ENCODE results near the gene PAX4. TPM values are rescaled to one million over a fixed set of nuclear protein-coding genes. Genes with fewer than 3 reads are reported as not detected.

The PAX4 gene
- total RNA-seq, 4 donors from 2014 or later: not detected

DNA sequence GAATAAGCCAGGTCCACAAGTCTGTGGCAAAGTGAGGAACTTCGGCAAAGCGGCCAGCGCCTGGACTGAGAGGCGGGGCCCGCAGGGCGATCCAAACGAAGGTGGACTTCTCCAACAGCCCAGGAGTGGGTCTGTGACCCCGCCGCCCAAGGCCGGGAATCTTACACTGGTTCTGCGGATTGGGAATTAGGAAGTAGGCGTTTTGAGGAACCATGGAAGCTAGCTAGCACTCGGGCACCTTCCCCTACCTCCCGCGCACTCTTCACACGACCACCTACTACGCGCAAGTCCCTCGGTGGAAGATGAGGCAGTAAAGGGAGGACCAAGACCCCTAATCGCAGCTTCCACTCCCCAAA lies 30.3 kb downstream of the PAX4 start:
- Histone ChIP-seq H3K36me3 (peaks cover 0 to 27% of the 10 kb centered on the region in 2 donors), H3K4me1 (peaks cover 40 to 44% of the 10 kb centered on the region in 2 donors), H3K27ac (peak overlapping the region; percentile 91 to 99 (median 96)), H3K9me3 (no peaks in the 10 kb centered on the region), H3K27me3 (no peaks in the 10 kb centered on the region), H3K4me3 (peak overlapping the region; percentile 81 to 99 (median 94))
- TF ChIP-seq POLR2A (IDR thresholded peaks at IDR 0.05): no peak
- TF ChIP-seq, protein P1, sequence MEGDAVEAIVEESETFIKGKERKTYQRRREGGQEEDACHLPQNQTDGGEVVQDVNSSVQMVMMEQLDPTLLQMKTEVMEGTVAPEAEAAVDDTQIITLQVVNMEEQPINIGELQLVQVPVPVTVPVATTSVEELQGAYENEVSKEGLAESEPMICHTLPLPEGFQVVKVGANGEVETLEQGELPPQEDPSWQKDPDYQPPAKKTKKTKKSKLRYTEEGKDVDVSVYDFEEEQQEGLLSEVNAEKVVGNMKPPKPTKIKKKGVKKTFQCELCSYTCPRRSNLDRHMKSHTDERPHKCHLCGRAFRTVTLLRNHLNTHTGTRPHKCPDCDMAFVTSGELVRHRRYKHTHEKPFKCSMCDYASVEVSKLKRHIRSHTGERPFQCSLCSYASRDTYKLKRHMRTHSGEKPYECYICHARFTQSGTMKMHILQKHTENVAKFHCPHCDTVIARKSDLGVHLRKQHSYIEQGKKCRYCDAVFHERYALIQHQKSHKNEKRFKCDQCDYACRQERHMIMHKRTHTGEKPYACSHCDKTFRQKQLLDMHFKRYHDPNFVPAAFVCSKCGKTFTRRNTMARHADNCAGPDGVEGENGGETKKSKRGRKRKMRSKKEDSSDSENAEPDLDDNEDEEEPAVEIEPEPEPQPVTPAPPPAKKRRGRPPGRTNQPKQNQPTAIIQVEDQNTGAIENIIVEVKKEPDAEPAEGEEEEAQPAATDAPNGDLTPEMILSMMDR (IDR thresholded peaks at IDR 0.05 in 4 of 5, conservative IDR thresholded peaks at IDR 0.05 in 1 of 5): no peak
- intact Hi-C loops (cut with DNase I; ENCODE audit: low total_unique reads) (loop anchor here (1.0 to 10.0 kb wide), 3 partner anchors 64 to 867 kb away; partner anchors contain the start of genes HILPDA and LRRC4), in situ Hi-C loops (cut with MboI; ENCODE audit: low sequenced_read_pairs in 4 of 4) (loop anchor here in 1 of 4 donors (25.0 kb wide), 1 partner anchor 200 kb away; the partner anchor contains the start of gene ZNF800)
- ATAC-seq (no peak), DNase-seq (no peak)

DNA sequence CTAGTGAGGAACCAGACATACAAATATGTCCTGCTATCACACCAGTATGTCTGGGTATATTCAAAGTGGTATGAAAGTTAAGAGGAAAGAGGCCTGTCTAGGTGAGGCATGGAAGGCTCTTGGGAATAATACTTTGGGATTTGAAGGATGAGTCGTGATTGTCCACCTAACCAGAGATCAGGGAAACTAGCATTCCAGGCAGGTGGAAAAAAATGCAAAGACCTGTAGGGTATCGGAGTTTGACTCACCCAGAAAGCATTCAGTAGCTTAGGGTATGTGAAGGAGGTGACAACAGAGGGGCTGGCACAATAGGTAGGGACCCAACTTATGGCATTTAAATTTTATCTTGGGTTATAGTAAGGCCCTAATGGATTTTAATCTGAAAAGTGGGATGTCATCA lies 31.6 kb downstream of the PAX4 start:
- intact Hi-C loops (cut with DNase I; ENCODE audit: low total_unique reads): loop anchor here (5.0 to 10.0 kb wide), 2 partner anchors 446 to 868 kb away; partner anchors contain the start of genes HILPDA and LRRC4
- H3K4me3 ChIP-seq: no peak overlapping the region

DNA sequence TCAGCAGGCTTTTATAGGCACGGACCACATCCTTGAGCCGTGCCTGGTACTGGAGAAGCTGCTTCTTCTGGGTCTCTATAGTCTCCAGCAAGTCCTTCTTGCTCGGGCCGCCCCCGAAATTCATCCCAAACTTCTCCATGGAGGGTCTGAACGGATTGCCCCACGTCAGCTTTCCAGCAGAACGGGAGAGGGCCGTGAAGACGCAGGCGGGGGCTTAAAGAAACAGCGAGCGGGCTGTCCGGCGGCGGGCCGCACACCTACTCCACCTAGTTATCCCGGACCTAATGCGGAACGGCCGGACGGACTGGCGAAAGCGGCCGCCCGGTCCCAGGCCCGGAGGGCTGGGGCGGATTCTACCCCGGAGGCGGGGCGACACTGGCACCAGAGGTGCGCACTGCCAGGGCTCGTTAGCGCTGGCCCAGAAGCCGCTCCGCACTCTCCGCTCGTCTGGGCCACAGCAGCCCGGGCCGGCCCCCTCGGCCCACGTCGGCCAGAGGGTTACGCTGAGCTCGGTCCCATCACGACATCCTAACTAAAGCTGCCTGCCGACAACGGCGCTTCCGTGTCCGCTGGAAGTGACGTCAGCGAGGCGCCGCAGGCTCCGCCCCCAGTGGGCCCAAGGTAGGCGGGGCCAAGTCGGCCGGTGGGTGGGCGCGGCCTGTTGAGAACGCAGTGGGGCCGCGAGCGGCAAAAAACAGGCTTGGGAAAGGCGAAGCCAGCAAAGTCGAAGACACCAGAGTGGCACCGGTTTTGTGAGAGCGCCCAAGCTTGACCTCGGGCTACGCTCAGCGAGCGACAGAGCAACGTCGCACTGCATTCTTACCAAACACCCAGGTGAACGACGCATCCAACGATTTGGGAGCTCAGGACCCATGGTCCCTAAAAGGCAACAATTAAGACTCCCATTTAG lies 32.6 kb downstream of the PAX4 start, which contains the start of gene GCC1:
Gene GCC1, minus strand, starts transcription at position 553 of the 910 bp plus-strand sequence. Its CDS starts 414 bp downstream, at position 139.
- H3K9me3 ChIP-seq: no peaks in the 10 kb centered on the region
- ATAC-seq (peak; percentile 77 to 81), DNase-seq (peak; percentile 79 to 86)
- H3K27ac ChIP-seq: peak within 1 kb of the TSS; percentile 87 to 99 (median 91)
- in situ Hi-C loops (cut with MboI; ENCODE audit: low sequenced_read_pairs in 4 of 4): loop anchor here in 1 of 4 donors (25.0 kb wide), 1 partner anchor 198 kb away; the partner anchor contains the start of gene ZNF800
- peak; percentile 81 to 86 for TF ChIP-seq POLR2A (IDR thresholded peaks at IDR 0.05)
- TF ChIP-seq, protein P1 (IDR thresholded peaks at IDR 0.05 in 4 of 5, conservative IDR thresholded peaks at IDR 0.05 in 1 of 5): no peak
- intact Hi-C loops (cut with DNase I; ENCODE audit: low total_unique reads): loop anchor here (1.0 to 10.0 kb wide), 3 partner anchors 193 to 870 kb away; partner anchors contain the start of genes HILPDA, LRRC4 and ZNF800
- H3K4me3 ChIP-seq: peak within 1 kb of the TSS; percentile 81 to 96 (median 90)
- H3K36me3 ChIP-seq: peaks cover 0 to 25% of the 10 kb centered on the region in 2 donors
- no peaks in the 10 kb centered on the region for H3K27me3 ChIP-seq
- peaks cover 61 to 66% of the 10 kb centered on the region in 2 donors for H3K4me1 ChIP-seq

More for the DNA sequence above, 31.6 kb downstream of the PAX4 start:
- no peaks in the 10 kb centered on the region for H3K9me3 ChIP-seq
- H3K27ac ChIP-seq: peak overlapping the region; percentile 87 to 99 (median 91)
- peaks cover 52 to 57% of the 10 kb centered on the region in 2 donors for H3K4me1 ChIP-seq
- peaks cover 0 to 32% of the 10 kb centered on the region in 2 donors for H3K36me3 ChIP-seq
- DNase-seq (no peak), ATAC-seq (no peak)
- in situ Hi-C loops (cut with MboI; ENCODE audit: low sequenced_read_pairs in 4 of 4): loop anchor here in 1 of 4 donors (25.0 kb wide), 1 partner anchor 199 kb away; the partner anchor contains the start of gene ZNF800
- no peaks in the 10 kb centered on the region for H3K27me3 ChIP-seq
- TF ChIP-seq, protein P1 (IDR thresholded peaks at IDR 0.05 in 4 of 5, conservative IDR thresholded peaks at IDR 0.05 in 1 of 5): no peak
- TF ChIP-seq POLR2A (IDR thresholded peaks at IDR 0.05): no peak

DNA sequence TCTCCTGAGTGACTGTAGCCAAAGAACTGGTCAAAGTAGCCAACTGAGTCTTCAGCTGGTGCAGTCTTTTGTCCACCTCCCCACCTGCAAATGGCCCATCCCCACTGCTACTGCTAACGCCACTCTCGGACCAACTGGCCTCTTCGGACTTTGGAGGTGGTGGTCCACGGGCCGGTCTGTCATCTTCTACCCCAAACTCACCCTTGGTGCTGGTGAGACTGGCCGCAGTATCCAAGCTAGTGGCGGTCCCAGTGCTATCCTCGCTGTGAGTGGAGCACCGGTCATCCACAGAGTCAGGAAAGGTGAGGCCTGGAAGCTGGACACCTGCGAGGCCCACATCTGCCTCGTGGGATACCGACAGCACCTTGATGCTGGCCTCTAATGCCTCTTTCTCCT lies 33.3 kb downstream of the PAX4 start:
- Histone ChIP-seq H3K36me3 (peaks cover 0 to 20% of the 10 kb centered on the region in 2 donors), H3K27me3 (no peaks in the 10 kb centered on the region), H3K4me3 (peak overlapping the region; percentile 81 to 96 (median 90)), H3K27ac (peak overlapping the region; percentile 87 to 99 (median 91)), H3K4me1 (peaks cover 58 to 66% of the 10 kb centered on the region in 2 donors), H3K9me3 (no peaks in the 10 kb centered on the region)
- ATAC-seq (no peak), DNase-seq (no peak)
- in situ Hi-C loops (cut with MboI; ENCODE audit: low sequenced_read_pairs in 4 of 4) (loop anchor here in 1 of 4 donors (5.0 to 25.0 kb wide), 2 partner anchors 63 to 197 kb away; partner anchors contain the start of gene ZNF800), intact Hi-C loops (cut with DNase I; ENCODE audit: low total_unique reads) (loop anchor here (1.0 to 10.0 kb wide), 3 partner anchors 192 to 870 kb away; partner anchors contain the start of genes HILPDA, LRRC4 and ZNF800)
- TF ChIP-seq POLR2A (IDR thresholded peaks at IDR 0.05): no peak
- TF ChIP-seq, protein P1 (IDR thresholded peaks at IDR 0.05 in 4 of 5, conservative IDR thresholded peaks at IDR 0.05 in 1 of 5): no peak

All from gastrocnemius medialis (tissue), 4 donors.